MCF 10A (cell line): ENCODE results near the gene CBR1. TPM values are rescaled to one million over a fixed set of nuclear protein-coding genes. Genes with fewer than 3 reads are reported as not detected.
A peak's percentile ranks its signal among the peaks of the same experiment; 100 is the strongest.

ENCODE experiments used
- BruUV-seq: library from RNA; stranded (reverse); fragments of 400-500 nt; replicated peaks from 2 replicates; lab custom pipeline; 2021; lab: Mats Ljungman, UMichigan
- CTCF ChIA-PET: fragments of 300-600 bp; sonication (Branson Sonifier 250); formaldehyde crosslinking; extraction: SDS; loops from one replicate; lab custom pipeline; 2021; ENCODE audit warnings: antibody characterized with exemption, inconsistent platforms; lab: Yijun Ruan, JAX
- POLR2A ChIA-PET: fragments of 300-600, 350-650 bp; sonication (Branson Sonifier 250); formaldehyde crosslinking; extraction: SDS; loops from one replicate; lab custom pipeline; 2020; ENCODE audit warnings: antibody characterized with exemption, inconsistent platforms; lab: Yijun Ruan, JAX
- DNase-seq: peaks from one replicate; pipeline ENCODE4 v3.0.0-alpha.2; 2018; ENCODE audit not compliant: unreplicated experiment
- H3K27ac Mint-ChIP-seq: one replicate; pipeline ENCODE4 v1.8.0; 2022; ENCODE audit warnings: mild to moderate bottlenecking, low read depth, mixed read lengths; ENCODE audit not compliant: unreplicated experiment
- H3K27me3 Mint-ChIP-seq: one replicate; pipeline ENCODE4 v1.8.0; 2022; ENCODE audit warnings: mixed read lengths; ENCODE audit not compliant: insufficient read depth, unreplicated experiment
- H3K36me3 Mint-ChIP-seq: one replicate; pipeline ENCODE4 v1.8.0; 2022; ENCODE audit warnings: mild to moderate bottlenecking, moderate library complexity, mixed read lengths; ENCODE audit not compliant: insufficient read depth, unreplicated experiment
- H3K4me1 Mint-ChIP-seq: one replicate; pipeline ENCODE4 v1.8.0; 2022; ENCODE audit warnings: mixed read lengths; ENCODE audit not compliant: insufficient read depth, unreplicated experiment
- H3K4me3 Mint-ChIP-seq: one replicate; pipeline ENCODE4 v1.8.0; 2022; ENCODE audit warnings: mild to moderate bottlenecking, moderate library complexity, mixed read lengths; ENCODE audit not compliant: unreplicated experiment
- H3K9me3 Mint-ChIP-seq: one replicate; pipeline ENCODE4 v1.8.0; 2022; ENCODE audit warnings: mixed read lengths; ENCODE audit not compliant: unreplicated experiment
- intact Hi-C: fragments of 100-400 bp; cut with micrococcal nuclease; formaldehyde crosslinking; loops from 2 replicates; pipeline ENCODE4 v1.14.1; 2022
- total RNA-seq: library from RNA; stranded (reverse); gene quantifications from 2 replicates; pipeline ENCODE4 v1.2.3, GENCODE V29; 2022
- TF ChIP-seq, protein P1 (sequence below): fragments of 200-600 bp; IDR thresholded peaks from one replicate; pipeline ENCODE4 v1.8.0; 2022; ENCODE audit warnings: antibody characterized with exemption, mild to moderate bottlenecking; ENCODE audit not compliant: unreplicated experiment

CBR1 gene
- total RNA-seq, 1 experiment from 2014 or later, result 35.8 TPM

DNA sequence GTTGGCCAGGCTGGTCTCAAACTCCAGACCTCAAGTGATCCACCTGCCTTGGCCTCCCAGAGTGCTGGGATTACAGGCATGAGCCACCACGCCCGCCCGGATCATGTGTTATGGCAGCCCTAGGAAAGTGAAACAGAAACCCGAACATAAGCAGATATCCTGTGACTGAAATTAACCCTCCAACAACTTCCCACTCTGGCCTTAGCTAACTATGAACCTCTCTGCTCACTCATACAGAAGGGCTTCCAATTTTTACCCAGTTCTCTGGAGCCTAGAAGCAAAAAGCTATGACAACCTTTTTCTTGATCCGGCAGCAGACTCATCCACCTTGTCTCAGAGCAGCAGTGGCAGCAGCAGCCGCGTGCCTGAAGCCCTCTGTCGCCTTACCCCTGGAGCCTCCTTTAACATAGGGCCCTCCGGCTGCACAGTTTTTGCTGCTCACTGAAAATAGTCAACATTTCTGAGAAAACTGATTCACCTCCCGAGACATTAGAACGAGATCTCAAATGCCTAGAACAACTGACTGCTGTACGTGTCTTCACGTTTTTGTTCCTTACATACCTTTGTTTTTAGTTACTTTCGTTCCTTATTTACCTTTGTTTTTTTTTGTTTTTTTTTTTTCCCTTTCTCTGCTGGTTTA, 9.3 kb downstream of the CBR1 start:
- Mint-ChIP-seq H3K36me3 (peaks cover 13% of the 10 kb centered on the region), H3K4me1 (peaks cover 6% of the 10 kb centered on the region), H3K9me3 (no peaks in the 10 kb centered on the region), H3K27me3 (no peaks in the 10 kb centered on the region), H3K4me3 (no peak overlapping the region), H3K27ac (no peak overlapping the region)
- intact Hi-C loops, result no loop called here
- no TSS peak for BruUV-seq
- CTCF ChIA-PET, result interaction anchor here (0.6 to 1.2 kb wide), 3 partner anchors 9 to 34 kb away, joined by 3 to 5 read pairs (median 3); partner anchors contain the start of gene CBR1
- DNase-seq, result no peak
- TF ChIP-seq, protein P1, sequence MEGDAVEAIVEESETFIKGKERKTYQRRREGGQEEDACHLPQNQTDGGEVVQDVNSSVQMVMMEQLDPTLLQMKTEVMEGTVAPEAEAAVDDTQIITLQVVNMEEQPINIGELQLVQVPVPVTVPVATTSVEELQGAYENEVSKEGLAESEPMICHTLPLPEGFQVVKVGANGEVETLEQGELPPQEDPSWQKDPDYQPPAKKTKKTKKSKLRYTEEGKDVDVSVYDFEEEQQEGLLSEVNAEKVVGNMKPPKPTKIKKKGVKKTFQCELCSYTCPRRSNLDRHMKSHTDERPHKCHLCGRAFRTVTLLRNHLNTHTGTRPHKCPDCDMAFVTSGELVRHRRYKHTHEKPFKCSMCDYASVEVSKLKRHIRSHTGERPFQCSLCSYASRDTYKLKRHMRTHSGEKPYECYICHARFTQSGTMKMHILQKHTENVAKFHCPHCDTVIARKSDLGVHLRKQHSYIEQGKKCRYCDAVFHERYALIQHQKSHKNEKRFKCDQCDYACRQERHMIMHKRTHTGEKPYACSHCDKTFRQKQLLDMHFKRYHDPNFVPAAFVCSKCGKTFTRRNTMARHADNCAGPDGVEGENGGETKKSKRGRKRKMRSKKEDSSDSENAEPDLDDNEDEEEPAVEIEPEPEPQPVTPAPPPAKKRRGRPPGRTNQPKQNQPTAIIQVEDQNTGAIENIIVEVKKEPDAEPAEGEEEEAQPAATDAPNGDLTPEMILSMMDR, result no peak
- POLR2A ChIA-PET, result interaction anchor here (0.7 to 2.0 kb wide), 2 partner anchors 9 to 11 kb away, joined by 4 to 14 read pairs; partner anchors contain the start of gene CBR1

DNA sequence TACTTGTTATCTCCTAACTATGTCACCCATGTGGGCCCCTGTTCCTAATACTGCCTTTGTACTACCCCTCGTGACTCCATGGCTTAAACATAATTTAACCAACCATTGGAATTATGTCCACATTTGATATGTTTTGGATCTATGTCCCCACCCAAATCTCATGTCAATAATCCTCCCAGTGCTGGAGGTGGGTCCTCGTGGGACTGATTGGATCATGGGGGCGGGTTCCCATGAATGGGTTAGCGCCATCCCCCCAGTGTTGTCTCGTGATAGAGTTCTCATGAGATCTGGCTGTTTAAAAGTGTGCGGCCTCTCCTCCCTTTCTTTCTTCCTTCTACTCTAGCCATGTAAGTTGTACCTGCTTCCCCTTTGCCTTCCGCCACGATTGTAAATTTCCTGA, 9.8 kb downstream of the CBR1 start:
- H3K4me1 Mint-ChIP-seq, result peaks cover 6% of the 10 kb centered on the region
- H3K27ac Mint-ChIP-seq, result no peak overlapping the region
- TF ChIP-seq, protein P1, result no peak
- ChIA-PET CTCF (interaction anchor here (1.0 to 1.2 kb wide), 2 partner anchors 9 to 21 kb away, joined by 3 to 5 read pairs; partner anchors contain the start of gene CBR1), POLR2A (interaction anchor here (0.7 to 3.2 kb wide), 5 partner anchors 9 to 20 kb away, joined by 4 to 23 read pairs (median 14); partner anchors contain the start of genes CBR1 and SETD4)
- DNase-seq, result no peak
- intact Hi-C loops, result no loop called here
- no TSS peak for BruUV-seq
- no peaks in the 10 kb centered on the region for H3K9me3 Mint-ChIP-seq
- no peaks in the 10 kb centered on the region for H3K27me3 Mint-ChIP-seq
- peaks cover 11% of the 10 kb centered on the region for H3K36me3 Mint-ChIP-seq
- no peak overlapping the region for H3K4me3 Mint-ChIP-seq

DNA sequence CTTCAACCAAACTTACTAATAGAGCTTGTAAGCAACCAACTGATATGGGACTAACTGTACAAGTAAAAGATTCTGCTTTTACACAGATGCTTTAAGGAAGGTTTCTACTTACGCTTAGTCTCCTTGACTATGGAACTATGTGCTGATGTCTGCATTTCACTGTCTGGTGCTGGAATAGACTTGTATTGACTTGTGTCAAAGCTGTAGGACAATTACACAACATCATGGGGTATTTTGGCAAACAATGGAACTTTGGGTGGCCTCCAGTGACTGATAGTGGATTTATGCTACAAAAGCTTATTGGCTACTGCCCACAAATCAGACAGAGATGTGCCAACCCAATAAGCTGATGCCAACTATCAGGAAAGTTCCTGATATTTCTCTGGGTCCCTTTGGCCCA, 10.6 kb downstream of the CBR1 start:
- no peaks in the 10 kb centered on the region for H3K27me3 Mint-ChIP-seq
- POLR2A ChIA-PET, result interaction anchor here (1.2 to 3.2 kb wide), 4 partner anchors 10 to 20 kb away, joined by 6 to 23 read pairs (median 14); partner anchors contain the start of genes CBR1 and SETD4
- H3K27ac Mint-ChIP-seq, result no peak overlapping the region
- BruUV-seq, result no TSS peak
- DNase-seq, result peak; percentile 65
- CTCF ChIA-PET, result interaction anchor here (0.7 to 1.2 kb wide), 3 partner anchors 14 to 32 kb away, joined by 3 to 6 read pairs (median 5); no protein-coding TSS in a partner anchor
- intact Hi-C loops, result no loop called here
- no peak overlapping the region for H3K4me3 Mint-ChIP-seq
- no peaks in the 10 kb centered on the region for H3K9me3 Mint-ChIP-seq
- TF ChIP-seq, protein P1, result no peak
- peaks cover 6% of the 10 kb centered on the region for H3K4me1 Mint-ChIP-seq
- H3K36me3 Mint-ChIP-seq, result peaks cover 4% of the 10 kb centered on the region

DNA sequence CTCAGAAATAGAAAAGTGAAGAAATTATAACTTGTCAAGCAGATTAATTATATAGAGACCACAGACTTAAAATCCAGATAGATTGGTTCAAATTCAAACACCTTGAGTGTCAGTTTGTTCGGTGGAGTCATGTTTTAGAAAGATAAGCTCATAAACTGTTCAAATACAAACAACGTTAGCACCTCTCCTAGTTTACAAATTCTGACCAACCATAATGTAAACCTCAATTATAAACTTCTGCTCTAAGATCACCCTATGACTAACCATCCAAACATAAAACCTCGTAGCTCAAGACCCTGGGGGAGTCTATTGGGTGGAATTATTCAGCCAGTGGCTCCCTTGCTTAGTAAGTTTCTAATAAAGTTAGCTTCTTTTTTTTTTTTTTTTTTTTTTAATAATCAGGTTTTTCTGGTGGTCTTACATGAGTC, 12.4 kb downstream of the CBR1 start:
- peaks cover 6% of the 10 kb centered on the region for H3K4me1 Mint-ChIP-seq
- H3K36me3 Mint-ChIP-seq, result no peaks in the 10 kb centered on the region
- ChIA-PET POLR2A (interaction anchor here (0.9 to 3.2 kb wide), 5 partner anchors 13 to 32 kb away, joined by 3 to 23 read pairs (median 4); partner anchors contain the start of genes CBR1 and SETD4), CTCF (interaction anchor here (0.6 to 0.9 kb wide), 3 partner anchors 15 to 52 kb away, joined by 3 to 5 read pairs (median 4); no protein-coding TSS in a partner anchor)
- no peak overlapping the region for H3K27ac Mint-ChIP-seq
- intact Hi-C loops, result no loop called here
- no TSS peak for BruUV-seq
- H3K9me3 Mint-ChIP-seq, result no peaks in the 10 kb centered on the region
- DNase-seq, result no peak
- H3K4me3 Mint-ChIP-seq, result no peak overlapping the region
- TF ChIP-seq, protein P1, result no peak
- H3K27me3 Mint-ChIP-seq, result no peaks in the 10 kb centered on the region
